Breast epithelium (tissue), 4 donors: Measurements from ENCODE around the gene ACADVL. TPM values are rescaled to one million over a fixed set of nuclear protein-coding genes. Genes with fewer than 3 reads are reported as not detected.

Experiments used
- DNase-seq, 2 donors: peaks; one replicate each; pipeline ENCODE4 v3.0.0-alpha.2; 2019; ENCODE audit warnings: low spot score in 2 of 2
- H3K27ac ChIP-seq, 2 donors: fragments of 200-600 bp; sonication (generic) in 1 of 2; one replicate each; pipeline ENCODE4 v1.5.1; 2016 to 2019; ENCODE audit warnings: mild to moderate bottlenecking in 1 of 2
- H3K27me3 ChIP-seq, 2 donors: fragments of 200-600 bp; sonication (generic) in 1 of 2; one replicate each; pipeline versions ENCODE4 v1.5.1 to v1.6.0; 2017 to 2019; ENCODE audit warnings: control low read depth in 1 of 2, mild to moderate bottlenecking in 1 of 2
- H3K36me3 ChIP-seq: fragments of 200-600 bp; one replicate; pipeline ENCODE4 v1.5.1; 2019
- H3K4me1 ChIP-seq, 2 donors: fragments of 200-600 bp; sonication (generic); one replicate each; pipeline ENCODE4 v1.5.1; 2016 to 2019; ENCODE audit warnings: control low read depth in 1 of 2
- H3K4me3 ChIP-seq, 3 donors: fragments of 200-600 bp; sonication (generic); 1 replicate in 2 of 3; 2 replicates in 1 of 3; pipeline ENCODE4 v1.5.1; 2016 to 2019; ENCODE audit warnings: mild to moderate bottlenecking in 3 of 3, moderate library complexity in 2 of 3
- H3K9me3 ChIP-seq, 2 donors: fragments of 200-600 bp; sonication (generic) in 1 of 2; one replicate each; pipeline ENCODE4 v1.5.1; 2016 to 2019; ENCODE audit warnings: control low read depth in 1 of 2
- CTCF ChIP-seq, 3 donors: fragments of 450-650 bp; IDR thresholded peaks; one replicate each; pipeline ENCODE4 v1.5.1; 2016 to 2017; ENCODE audit warnings: antibody characterized with exemption in 3 of 3, mild to moderate bottlenecking in 3 of 3, moderate library complexity in 3 of 3
- POLR2A ChIP-seq: fragments of 450-650 bp; IDR thresholded peaks from one replicate; pipeline ENCODE4 v1.6.1; 2016; ENCODE audit warnings: antibody characterized with exemption, mild to moderate bottlenecking, moderate library complexity
- POLR2AphosphoS5 ChIP-seq, 3 donors: sonication (generic); formaldehyde crosslinking; IDR thresholded peaks; one replicate each; pipeline ENCODE4 v1.6.1; 2017; ENCODE audit warnings: antibody characterized with exemption in 3 of 3
- intact Hi-C: fragments of 100-400 bp; cut with DNase I; formaldehyde crosslinking; loops from one replicate; pipeline ENCODE4 v1.15.1; 2023; ENCODE audit warnings: low total_unique reads
- total RNA-seq, 3 donors: library from RNA; depleted of rRNA; stranded (reverse); fragments of >200 nt; gene quantifications; one replicate each; pipeline ENCODE4 v1.1.0, GENCODE V29; 2016

Gene ACADVL
- total RNA-seq, 3 donors from 2014 or later = 421 to 1,002 (median 829) TPM

- no peaks in the 10 kb centered on the region for H3K36me3 ChIP-seq
Measured at GRCh38 chr17:7256766-7257456, 37.2 kb downstream of the ACADVL start.

GRCh38 chr17:7258731-7259554, 39.2 kb downstream of the ACADVL start:
- intact Hi-C loops = no loop called here
- Histone ChIP-seq H3K27me3 (peaks cover 5 to 12% of the 10 kb centered on the region in 2 donors), H3K36me3 (no peaks in the 10 kb centered on the region), H3K4me3 (no peak overlapping the region), H3K27ac (peak overlapping the region; percentile 75 to 96), H3K4me1 (peaks cover 0 to 6% of the 10 kb centered on the region in 2 donors), H3K9me3 (no peaks in the 10 kb centered on the region)
- peak in 1 of 2 donors; percentile 78 for DNase-seq
- peak in 1 of 3 donors; percentile 8 for TF ChIP-seq POLR2AphosphoS5 (IDR thresholded peaks at IDR 0.05)
- no peak for TF ChIP-seq CTCF (IDR thresholded peaks at IDR 0.05)

More at GRCh38 chr17:7256766-7257456, 37.2 kb downstream of the ACADVL start:
- TF ChIP-seq CTCF (IDR thresholded peaks at IDR 0.05) (no peak), POLR2A (no peak), POLR2AphosphoS5 (IDR thresholded peaks at IDR 0.05) (no peak)
- DNase-seq = no peak
- intact Hi-C loops = no loop called here
- Histone ChIP-seq H3K27me3 (peaks cover 0 to 3% of the 10 kb centered on the region in 2 donors), H3K4me1 (peaks cover 6 to 9% of the 10 kb centered on the region in 2 donors), H3K4me3 (no peak overlapping the region), H3K9me3 (no peaks in the 10 kb centered on the region), H3K27ac (no peak overlapping the region)

GRCh38 chr17:7259555-7259889, 39.8 kb downstream of the ACADVL start:
- DNase-seq = no peak
- TF ChIP-seq POLR2A (no peak), POLR2AphosphoS5 (IDR thresholded peaks at IDR 0.05) (no peak), CTCF (IDR thresholded peaks at IDR 0.05) (no peak)
- intact Hi-C loops = no loop called here
- H3K9me3 ChIP-seq = no peaks in the 10 kb centered on the region
- peaks cover 5 to 12% of the 10 kb centered on the region in 2 donors for H3K27me3 ChIP-seq
- peaks cover 0 to 6% of the 10 kb centered on the region in 2 donors for H3K4me1 ChIP-seq
- H3K27ac ChIP-seq = peak overlapping the region; percentile 75 to 96
- H3K36me3 ChIP-seq = no peaks in the 10 kb centered on the region
- no peak overlapping the region for H3K4me3 ChIP-seq

DNA sequence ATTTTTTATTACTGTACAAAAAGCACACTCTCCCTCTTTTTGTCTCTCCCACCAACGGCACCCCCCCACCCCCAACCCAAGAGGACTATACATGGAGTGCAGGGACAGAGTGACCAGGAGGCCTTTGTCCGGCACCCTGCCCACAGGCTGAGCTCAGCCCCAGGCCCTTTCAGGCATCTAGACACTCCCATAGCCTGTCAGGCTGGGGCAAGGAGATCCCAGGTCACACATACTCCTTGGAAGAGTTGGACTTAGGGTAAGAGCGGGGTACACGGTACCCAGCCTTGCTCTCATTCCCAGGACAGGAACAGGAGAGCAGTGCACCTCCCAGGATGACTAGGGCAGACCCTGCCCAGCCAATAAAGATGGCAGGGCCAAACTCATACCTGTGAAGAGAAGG, 40.4 kb downstream of the ACADVL start:
- peak overlapping the region; percentile 93 to 96 for H3K27ac ChIP-seq
- TF ChIP-seq POLR2A (no peak), CTCF (IDR thresholded peaks at IDR 0.05) (no peak), POLR2AphosphoS5 (IDR thresholded peaks at IDR 0.05) (no peak)
- no peaks in the 10 kb centered on the region for H3K9me3 ChIP-seq
- no peaks in the 10 kb centered on the region for H3K36me3 ChIP-seq
- H3K27me3 ChIP-seq = peaks cover 5 to 12% of the 10 kb centered on the region in 2 donors
- peaks cover 0 to 6% of the 10 kb centered on the region in 2 donors for H3K4me1 ChIP-seq
- DNase-seq = no peak
- intact Hi-C loops = no loop called here
- peak overlapping the region in 2 of 3 donors; percentile 69 to 80 for H3K4me3 ChIP-seq
